ENCODE results near the gene FAM76B. TPM values are rescaled to one million over a fixed set of nuclear protein-coding genes. Genes with fewer than 3 reads are reported as not detected.

FAM76B gene
- total RNA-seq = 5.7 and 9.1 TPM in 2 replicates

GRCh38 chr11:95789506-95790122 lies at the start of gene FAM76B:
Gene FAM76B, minus strand, starts transcription at chr11:95789782. Its CDS starts 304 bp downstream, at chr11:95789478.

GRCh38 chr11:95790123-95790932 lies 746 bp upstream of the FAM76B start, which contains the start of gene CEP57:
Gene CEP57, plus strand, starts transcription at chr11:95790498. Its CDS starts 201 bp downstream, at chr11:95790699.

Other genes with a start within 250 kb of the FAM76B start
- 31.3 and 43.7 TPM in 2 replicates for gene CEP57, start 716 bp upstream of the FAM76B start, total RNA-seq
- gene MTMR2, start 134.3 kb upstream of the FAM76B start, total RNA-seq = 25.5 and 49.5 TPM in 2 replicates